K562 (cell line): ENCODE measurements around the gene C1orf167. TPM values are rescaled to one million over a fixed set of nuclear protein-coding genes. Genes with fewer than 3 reads are reported as not detected.

Source experiments
- ATAC-seq: fragments of 200-7000 bp; cut with Tn5 transposase; 3 replicates; pipeline ENCODE4 v1.9.1; 2020; ENCODE audit warnings: moderate library complexity
- BruUV-seq: library from RNA; stranded (reverse); fragments of 400-500 nt; replicated peaks from 2 replicates; lab custom pipeline; 2021; lab: Mats Ljungman, UMichigan
- CTCF ChIA-PET: fragments of 300-600 bp; formaldehyde crosslinking; extraction: SDS; loops from one replicate; lab custom pipeline; 2021; ENCODE audit warnings: low intra/inter-chr PET ratio; lab: Yijun Ruan, JAX
- POLR2A ChIA-PET: fragments of 300-600, 350-650 bp; sonication (Branson Sonifier 250); formaldehyde crosslinking; extraction: SDS; loops from one replicate; lab custom pipeline; 2021; ENCODE audit warnings: antibody characterized with exemption, inconsistent platforms; lab: Yijun Ruan, JAX
- DNase-seq, 4 experiments: peaks; one replicate each; pipeline versions ENCODE4 v3.0.0 to v3.0.0-alpha.2; 2011 to 2018; ENCODE audit warnings: low spot score in 3 of 4, mixed read lengths in 3 of 4; ENCODE audit errors: extremely low read depth in 1 of 4
- FAIRE-seq: peaks from 2 replicates; lab custom pipeline; 2011; peaks lifted over from hg19 to GRCh38; lab: Jason Lieb, UNC
- H2AFZ ChIP-seq: 2 replicates; pipeline ENCODE4 v1.6.0; 2011; ENCODE audit warnings: low read depth, low read length, control low read depth, inconsistent platforms
- H3K27ac ChIP-seq: fragments of 200-600 bp; 3 replicates; pipeline ENCODE4 v1.8.0; 2011; ENCODE audit warnings: low read depth, mild to moderate bottlenecking, control low read depth, inconsistent platforms, low read length, moderate library complexity, mixed read lengths; ENCODE audit errors: extremely low read depth
- H3K27me3 ChIP-seq, 2 experiments: fragments of 300-600 bp in 1 of 2; 2 replicates in 1 of 2; 3 replicates in 1 of 2; pipeline versions ENCODE4 v1.6.0 to v1.8.0; 2011; ENCODE audit warnings: inconsistent platforms in 2 of 2, low read length in 2 of 2, mild to moderate bottlenecking in 1 of 2, mixed read lengths in 1 of 2, moderate library complexity in 1 of 2; ENCODE audit not compliant: control insufficient read depth in 2 of 2, insufficient read depth in 2 of 2
- H3K36me3 ChIP-seq: fragments of 300-600 bp; 3 replicates; pipeline ENCODE4 v1.8.0; 2011; ENCODE audit warnings: mild to moderate bottlenecking, low read length, inconsistent platforms; ENCODE audit not compliant: control insufficient read depth, insufficient read depth
- H3K4me1 ChIP-seq, 2 experiments: fragments of 200-600 bp in 1 of 2; replicated peaks in 1 of 2; 2 replicates in 1 of 2; 3 replicates in 1 of 2; pipeline versions ENCODE4 v1.5.1 to v1.8.0; 2011; ENCODE audit warnings: inconsistent platforms in 2 of 2, low read length in 2 of 2, mild to moderate bottlenecking in 1 of 2, mixed read lengths in 1 of 2, moderate library complexity in 1 of 2; ENCODE audit not compliant: control insufficient read depth in 2 of 2, insufficient read depth in 2 of 2
- H3K4me2 ChIP-seq: 2 replicates; pipeline ENCODE4 v1.6.1; 2011; ENCODE audit warnings: low read length, control low read depth, inconsistent platforms, mixed read lengths; ENCODE audit not compliant: insufficient read depth
- H3K4me3 ChIP-seq: fragments of 200-600 bp; sonication (generic), shearing (Covaris generic); 2 replicates; pipeline ENCODE4 v1.5.1; 2016; ENCODE audit warnings: control low read depth, inconsistent platforms
- H3K79me2 ChIP-seq: fragments of 200-600 bp; 3 replicates; pipeline ENCODE4 v1.8.0; 2011; ENCODE audit warnings: low read length, inconsistent platforms; ENCODE audit not compliant: control insufficient read depth, insufficient read depth
- H3K9ac ChIP-seq, 2 experiments: 2 replicates each; pipeline versions ENCODE4 v1.6.0 to v1.6.1; 2011; ENCODE audit warnings: low read depth in 2 of 2, low read length in 2 of 2, control low read depth in 1 of 2, inconsistent platforms in 1 of 2, mild to moderate bottlenecking in 1 of 2, mixed read lengths in 1 of 2; ENCODE audit not compliant: insufficient read depth in 1 of 2
- H3K9me1 ChIP-seq: one replicate; pipeline ENCODE4 v1.6.0; 2011; ENCODE audit warnings: inconsistent platforms, mild to moderate bottlenecking, low read length, moderate library complexity; ENCODE audit not compliant: control insufficient read depth, insufficient read depth
- H3K9me3 ChIP-seq: replicated peaks from 2 replicates; pipeline ENCODE4 v1.5.1; 2011; ENCODE audit warnings: low read depth, low read length, inconsistent platforms; ENCODE audit not compliant: control insufficient read depth, insufficient read depth
- H4K20me1 ChIP-seq: replicated peaks from 2 replicates; pipeline ENCODE4 v1.6.1; 2011; ENCODE audit warnings: low read length, inconsistent platforms, mixed read lengths; ENCODE audit not compliant: control insufficient read depth, insufficient read depth
- E2F4 ChIP-seq: sonication (generic); formaldehyde crosslinking; IDR thresholded peaks from 2 replicates; pipeline ENCODE4 v1.8.0; 2022; ENCODE audit warnings: mild to moderate bottlenecking, low read depth, missing genetic modification reagents
- MLLT1 ChIP-seq, 2 experiments: fragments of 450-650 bp; IDR thresholded peaks; 2 replicates each; pipeline ENCODE4 v1.6.1; 2016
- PCBP1 ChIP-seq: fragments of 200-400 bp; formaldehyde crosslinking; IDR thresholded peaks from 2 replicates; pipeline ENCODE4 v1.6.1; 2018; ENCODE audit warnings: mild to moderate bottlenecking, low read depth, low read length; ENCODE audit not compliant: poor library complexity, severe bottlenecking
- POLR2AphosphoS2 ChIP-seq: IDR thresholded peaks from 2 replicates; pipeline ENCODE4 v1.6.1; 2012; ENCODE audit warnings: low read length, improper control_type of control experiment
- SNAPC5 ChIP-seq: fragments of 250-450 bp; sonication (Bioruptor Pico); IDR thresholded peaks from 2 replicates; pipeline ENCODE4 v1.8.0; 2021; ENCODE audit warnings: moderate library complexity, mild to moderate bottlenecking, inconsistent platforms
- SPI1 ChIP-seq: IDR thresholded peaks from 2 replicates; pipeline ENCODE4 v1.6.1; 2011; ENCODE audit warnings: low read depth, low read length, control low read depth, borderline replicate concordance
- ZBTB8A ChIP-seq: fragments of 450-650 bp; IDR thresholded peaks from 2 replicates; pipeline ENCODE4 v1.6.1; 2018; ENCODE audit warnings: mild to moderate bottlenecking, moderate library complexity; ENCODE audit not compliant: partially characterized antibody
- WGBS: fragments of 100-300 bp; shearing (Covaris generic); methylation state at CpG from one replicate; pipeline ENCODE4 v1.1.6; 2016; ENCODE audit warnings: low coverage, mixed read lengths; ENCODE audit not compliant: insufficient coverage; ENCODE audit errors: missing lambda C conversion rate; 5-methylcytosine and 5-hydroxymethylcytosine counted together
- in situ Hi-C: fragments of 300-500 bp; cut with MboI; formaldehyde crosslinking; loops from 4 replicates; pipeline ENCODE4 v1.15.0; 2018; ENCODE audit warnings: inconsistent platforms, mixed read lengths
- intact Hi-C: fragments of 100-400 bp; cut with micrococcal nuclease; formaldehyde crosslinking; loops from 2 replicates; pipeline ENCODE4 v1.14.2; 2022
- polyA plus RNA-seq, 8 experiments: library from polyadenylated mRNA; depleted of rRNA in 4 of 8; stranded (reverse) in 5 of 8; unstranded in 3 of 8; fragments of >200 nt; fragmentation: Nextera tagmentation in 2 of 8; fragmentation: Illumina TruSeq in 1 of 8; extraction: Ambion mirVana in 2 of 8; extraction: Trizol in 1 of 8; gene quantifications; 2 replicates each; pipeline versions ENCODE4 v1.2.1 to v1.2.3, GENCODE V29; 2011 to 2014; ENCODE audit warnings: inconsistent platforms in 1 of 8, missing spikeins in 1 of 8
- total RNA-seq, 7 experiments: library from RNA; depleted of rRNA in 6 of 7; stranded (reverse); fragments of >200 nt in 6 of 7; fragmentation: Illumina TruSeq in 2 of 7; extraction: Trizol in 2 of 7; gene quantifications; 2 replicates each; pipeline versions ENCODE4 v1.2.1 to v1.2.3, GENCODE V29; 2011 to 2021; ENCODE audit warnings: low replicate concordance in 1 of 7

C1orf167 gene
- total and polyA plus RNA-seq, 9 of the 15 experiments (the other 6 are each of a cell fraction or from before 2014, with no cell fraction given): 0.22 to 0.86 (median 0.31) TPM; not detected in 2

GRCh38 chr1:11772458-11772857 lies 10.5 kb downstream of the C1orf167 start:
- peak; percentile 34 for ATAC-seq
- Histone ChIP-seq H3K4me1 (peaks cover 5 to 24% of the 10 kb centered on the region in 2 experiments; a peak in 4 of 5 replicates), H2AFZ (0 out of 2 replicates have a peak overlapping the region, but pooled peaks have one; percentile 34)
- intact Hi-C loops: no loop called here
- TF ChIP-seq MLLT1 (IDR thresholded peaks at IDR 0.05) (peak in 1 of 2 experiments; percentile 51; a peak in 1 of 4 replicates), E2F4 (CRISPR knock-in tag) (no peak), POLR2AphosphoS2 (no peak), PCBP1 (no peak), ZBTB8A (no peak), SNAPC5 (CRISPR knock-in tag) (no peak), SPI1 (0 out of 2 replicates have a peak, but pooled peaks have one; percentile 3)
- TF ChIP-seq, all 486 proteins: peak for 2
- FAIRE-seq: no peak
- peak overlapping the region in 1 of 2 experiments; percentile 14; a peak in 1 of 4 replicates for H3K9ac ChIP-seq
- no peaks in the 10 kb centered on the region for H3K9me1 ChIP-seq
- ChIA-PET CTCF (no interaction called here), POLR2A (interaction anchor here (0.9 to 1.4 kb wide), 6 partner anchors 9 to 136 kb away, joined by 3 to 8 read pairs (median 6); no protein-coding TSS in a partner anchor)
- in situ Hi-C loops: no loop called here
- no peak overlapping the region for H3K4me2 ChIP-seq
- no peak for DNase-seq
- no peaks in the 10 kb centered on the region for H3K9me3 ChIP-seq
- no peaks in the 10 kb centered on the region for H3K79me2 ChIP-seq
- H3K36me3 ChIP-seq: no peaks in the 10 kb centered on the region
- no peak overlapping the region for H3K4me3 ChIP-seq
- H4K20me1 ChIP-seq: no peaks in the 10 kb centered on the region; the same call in 1 of the 2 replicates
- WGBS: 51% methylated on average over 5 of the region's 5 CpGs
- no peak overlapping the region for H3K27ac ChIP-seq
- no peaks in the 10 kb centered on the region for H3K27me3 ChIP-seq
- no TSS peak for BruUV-seq
